GM12878 (cell line): ENCODE results near the gene CNDP2. TPM values are rescaled to one million over a fixed set of nuclear protein-coding genes. Genes with fewer than 3 reads are reported as not detected.

Source experiments
- BRCA1 ChIP-seq: IDR thresholded peaks from 2 replicates; pipeline ENCODE4 v1.6.1; 2011; ENCODE audit warnings: low read depth, low read length, improper control_type of control experiment
- CREM ChIP-seq: IDR thresholded peaks from 2 replicates; pipeline ENCODE4 v1.6.1; 2014; ENCODE audit warnings: antibody characterized with exemption, low read depth
- ESRRA ChIP-seq: IDR thresholded peaks from 2 replicates; pipeline ENCODE4 v1.6.1; 2012; ENCODE audit warnings: mild to moderate bottlenecking, low read length, improper control_type of control experiment
- IRF3 ChIP-seq: fragments of 450-650 bp; IDR thresholded peaks from 2 replicates; pipeline ENCODE4 v1.6.1; 2014; ENCODE audit warnings: mild to moderate bottlenecking
- MTA3 ChIP-seq: IDR thresholded peaks from 2 replicates; pipeline ENCODE4 v1.6.1; 2012; ENCODE audit warnings: low read length, inconsistent platforms, borderline replicate concordance
- NFYA ChIP-seq: IDR thresholded peaks from 2 replicates; pipeline ENCODE4 v1.6.1; 2011; ENCODE audit warnings: low read depth, mild to moderate bottlenecking, low read length, improper control_type of control experiment, borderline replicate concordance
- SMARCA5 ChIP-seq: fragments of 450-650 bp; IDR thresholded peaks from 2 replicates; pipeline ENCODE4 v1.6.1; 2017; ENCODE audit warnings: mild to moderate bottlenecking
- TCF3 ChIP-seq: IDR thresholded peaks from 2 replicates; pipeline ENCODE4 v1.6.1; 2012; ENCODE audit warnings: low read depth, mild to moderate bottlenecking, low read length, borderline replicate concordance; ENCODE audit not compliant: insufficient read depth
- ZBTB33 ChIP-seq: fragments of 450-650 bp; IDR thresholded peaks from 2 replicates; pipeline ENCODE4 v1.6.1; 2017; ENCODE audit warnings: mild to moderate bottlenecking
- polyA plus RNA-seq, 11 experiments: library from polyadenylated mRNA; depleted of rRNA in 4 of 11; unstranded in 6 of 11; stranded (reverse) in 5 of 11; fragments of >200 nt; fragmentation: Nextera tagmentation in 4 of 11; fragmentation: Illumina TruSeq in 1 of 11; extraction: Ambion mirVana in 4 of 11; extraction: Trizol in 1 of 11; gene quantifications; 1 replicate in 1 of 11; 2 replicates in 10 of 11; pipeline versions ENCODE4 v1.2.1 to v1.2.3, GENCODE V29; 2011 to 2016; ENCODE audit warnings: inconsistent platforms in 2 of 11, missing spikeins in 2 of 11, low read depth in 1 of 11
- total RNA-seq, 4 experiments: library from RNA; depleted of rRNA in 3 of 4; stranded (reverse); fragments of >200 nt in 3 of 4; fragmentation: Illumina TruSeq in 1 of 4; extraction: Trizol in 1 of 4; gene quantifications; 2 replicates each; pipeline versions ENCODE4 v1.2.1 to v1.2.3, GENCODE V29; 2013 to 2021
- TF ChIP-seq, protein P1 (sequence below): fragments of 450-650 bp; IDR thresholded peaks from 2 replicates; pipeline ENCODE4 v1.6.1; 2018; ENCODE audit warnings: mild to moderate bottlenecking, low read depth, moderate library complexity; ENCODE audit not compliant: partially characterized antibody
- TF ChIP-seq, protein P2 (sequence below): IDR thresholded peaks from 2 replicates; pipeline ENCODE4 v1.6.1; 2011; ENCODE audit warnings: low read depth, low read length, improper control_type of control experiment, borderline replicate concordance

Gene CNDP2
- total and polyA plus RNA-seq, 10 of the 15 experiments (the other 5 are each of a cell fraction or from before 2014, with no cell fraction given): 63.5 to 213 (median 158) TPM

GRCh38 chr18:74517236-74517630, 21.1 kb downstream of the CNDP2 start (continued):
- TF ChIP-seq ZBTB33 (no peak), MTA3 (no peak), CREM (no peak), BRCA1 (no peak), SMARCA5 (no peak), TCF3 (no peak), NFYA (no peak), ESRRA (no peak), IRF3 (no peak)
- TF ChIP-seq, protein P1, sequence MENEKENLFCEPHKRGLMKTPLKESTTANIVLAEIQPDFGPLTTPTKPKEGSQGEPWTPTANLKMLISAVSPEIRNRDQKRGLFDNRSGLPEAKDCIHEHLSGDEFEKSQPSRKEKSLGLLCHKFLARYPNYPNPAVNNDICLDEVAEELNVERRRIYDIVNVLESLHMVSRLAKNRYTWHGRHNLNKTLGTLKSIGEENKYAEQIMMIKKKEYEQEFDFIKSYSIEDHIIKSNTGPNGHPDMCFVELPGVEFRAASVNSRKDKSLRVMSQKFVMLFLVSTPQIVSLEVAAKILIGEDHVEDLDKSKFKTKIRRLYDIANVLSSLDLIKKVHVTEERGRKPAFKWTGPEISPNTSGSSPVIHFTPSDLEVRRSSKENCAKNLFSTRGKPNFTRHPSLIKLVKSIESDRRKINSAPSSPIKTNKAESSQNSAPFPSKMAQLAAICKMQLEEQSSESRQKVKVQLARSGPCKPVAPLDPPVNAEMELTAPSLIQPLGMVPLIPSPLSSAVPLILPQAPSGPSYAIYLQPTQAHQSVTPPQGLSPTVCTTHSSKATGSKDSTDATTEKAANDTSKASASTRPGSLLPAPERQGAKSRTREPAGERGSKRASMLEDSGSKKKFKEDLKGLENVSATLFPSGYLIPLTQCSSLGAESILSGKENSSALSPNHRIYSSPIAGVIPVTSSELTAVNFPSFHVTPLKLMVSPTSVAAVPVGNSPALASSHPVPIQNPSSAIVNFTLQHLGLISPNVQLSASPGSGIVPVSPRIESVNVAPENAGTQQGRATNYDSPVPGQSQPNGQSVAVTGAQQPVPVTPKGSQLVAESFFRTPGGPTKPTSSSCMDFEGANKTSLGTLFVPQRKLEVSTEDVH: no peak
- TF ChIP-seq, protein P2, sequence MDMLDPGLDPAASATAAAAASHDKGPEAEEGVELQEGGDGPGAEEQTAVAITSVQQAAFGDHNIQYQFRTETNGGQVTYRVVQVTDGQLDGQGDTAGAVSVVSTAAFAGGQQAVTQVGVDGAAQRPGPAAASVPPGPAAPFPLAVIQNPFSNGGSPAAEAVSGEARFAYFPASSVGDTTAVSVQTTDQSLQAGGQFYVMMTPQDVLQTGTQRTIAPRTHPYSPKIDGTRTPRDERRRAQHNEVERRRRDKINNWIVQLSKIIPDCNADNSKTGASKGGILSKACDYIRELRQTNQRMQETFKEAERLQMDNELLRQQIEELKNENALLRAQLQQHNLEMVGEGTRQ: no peak
